Neuronal stem cell (in vitro differentiated cells): ENCODE results near the gene PDZRN3.

ENCODE experiments used
- DNase-seq: peaks from one replicate; pipeline ENCODE4 v3.0.0-alpha.2; 2013; ENCODE audit warnings: low spot score
- H2AFZ ChIP-seq: one replicate; pipeline ENCODE4 v1.6.1; 2013; ENCODE audit warnings: mild to moderate bottlenecking, low read length, inconsistent platforms
- H2AK5ac ChIP-seq: 2 replicates; pipeline ENCODE4 v1.6.1; 2013; ENCODE audit warnings: low read depth, mild to moderate bottlenecking, inconsistent platforms, low read length, moderate library complexity, mixed read lengths
- H2BK120ac ChIP-seq: 2 replicates; pipeline ENCODE4 v1.6.1; 2013; ENCODE audit warnings: low read depth, mild to moderate bottlenecking, inconsistent platforms, low read length, moderate library complexity, mixed read lengths
- H2BK12ac ChIP-seq: one replicate; pipeline ENCODE4 v1.6.1; 2013; ENCODE audit warnings: low read length, inconsistent platforms
- H2BK15ac ChIP-seq: 2 replicates; pipeline ENCODE4 v1.6.1; 2013; ENCODE audit warnings: mild to moderate bottlenecking, low read length, inconsistent platforms, mixed read lengths
- H2BK5ac ChIP-seq: one replicate; pipeline ENCODE4 v1.6.1; 2013; ENCODE audit warnings: inconsistent platforms, mild to moderate bottlenecking, low read length, moderate library complexity
- H3K14ac ChIP-seq: one replicate; pipeline ENCODE4 v1.6.1; 2013; ENCODE audit warnings: low read length, inconsistent platforms
- H3K18ac ChIP-seq: 2 replicates; pipeline ENCODE4 v1.6.1; 2013; ENCODE audit warnings: low read length, inconsistent platforms
- H3K23ac ChIP-seq: 2 replicates; pipeline ENCODE4 v1.6.1; 2013; ENCODE audit warnings: low read depth, mild to moderate bottlenecking, mixed read lengths, low read length, inconsistent platforms; ENCODE audit not compliant: poor library complexity
- H3K27ac ChIP-seq: replicated peaks from 3 replicates; pipeline ENCODE4 v1.5.1; 2013; ENCODE audit warnings: low read length, inconsistent platforms
- H3K27me3 ChIP-seq, 3 experiments: 2 replicates each; pipeline ENCODE4 v1.6.1; 2013; ENCODE audit warnings: low read length in 3 of 3, mild to moderate bottlenecking in 2 of 3, inconsistent platforms in 1 of 3, low read depth in 1 of 3, mixed read lengths in 1 of 3, moderate library complexity in 1 of 3; ENCODE audit not compliant: control insufficient read depth in 3 of 3, insufficient read depth in 3 of 3
- H3K36me3 ChIP-seq, 2 donors: replicated peaks in 1 of 2; 2 replicates each; pipeline ENCODE4 v1.6.1; 2013; ENCODE audit warnings: low read length in 2 of 2; ENCODE audit not compliant: control insufficient read depth in 2 of 2, insufficient read depth in 2 of 2
- H3K4ac ChIP-seq: 2 replicates; pipeline ENCODE4 v1.6.1; 2013; ENCODE audit warnings: inconsistent platforms, mild to moderate bottlenecking, low read length, moderate library complexity
- H3K4me1 ChIP-seq, 2 donors: 1 replicate in 1 of 2; 2 replicates in 1 of 2; pipeline ENCODE4 v1.6.1; 2013; ENCODE audit warnings: low read length in 2 of 2, low read depth in 1 of 2; ENCODE audit not compliant: control insufficient read depth in 2 of 2, insufficient read depth in 1 of 2
- H3K4me2 ChIP-seq: one replicate; pipeline ENCODE4 v1.6.1; 2013; ENCODE audit warnings: mild to moderate bottlenecking, low read length, inconsistent platforms; ENCODE audit not compliant: insufficient read depth, poor library complexity, severe bottlenecking
- H3K4me3 ChIP-seq, 2 donors: 2 replicates each; pipeline ENCODE4 v1.5.1; 2013; ENCODE audit warnings: low read length in 2 of 2, mild to moderate bottlenecking in 2 of 2, inconsistent platforms in 1 of 2, moderate library complexity in 1 of 2
- H3K79me1 ChIP-seq: one replicate; pipeline ENCODE4 v1.6.1; 2013; ENCODE audit warnings: low read depth, mild to moderate bottlenecking, inconsistent platforms, low read length, moderate library complexity
- H3K9ac ChIP-seq: one replicate; pipeline ENCODE4 v1.6.1; 2013; ENCODE audit warnings: mild to moderate bottlenecking, low read depth, low read length, inconsistent platforms; ENCODE audit not compliant: poor library complexity
- H3K9me3 ChIP-seq, 2 donors: replicated peaks in 1 of 2; 2 replicates each; pipeline versions ENCODE3 to v1.6.1; 2013; ENCODE audit warnings: low read length in 2 of 2, mild to moderate bottlenecking in 2 of 2, inconsistent platforms in 1 of 2, low read depth in 1 of 2, mixed read lengths in 1 of 2, moderate library complexity in 1 of 2; ENCODE audit not compliant: control insufficient read depth in 2 of 2, insufficient read depth in 1 of 2
- H4K8ac ChIP-seq: one replicate; pipeline ENCODE4 v1.6.1; 2013; ENCODE audit warnings: low read depth, mild to moderate bottlenecking, inconsistent platforms, low read length, moderate library complexity
- H4K91ac ChIP-seq: one replicate; pipeline ENCODE4 v1.6.1; 2013; ENCODE audit warnings: low read length, low read depth, mild to moderate bottlenecking, inconsistent platforms; ENCODE audit not compliant: poor library complexity
- WGBS, 2 donors: extraction: QIAGEN DNeasy Blood & Tissue Kit; methylation state at CpG; one replicate each; pipeline ENCODE4 v1.1.7; 2013; ENCODE audit warnings: missing lambda C conversion rate in 2 of 2, mixed read lengths in 1 of 2; ENCODE audit not compliant: insufficient read length in 2 of 2, insufficient replicate concordance in 1 of 2; ENCODE audit errors: extremely low coverage in 2 of 2; 5-methylcytosine and 5-hydroxymethylcytosine counted together

PDZRN3 gene

DNA sequence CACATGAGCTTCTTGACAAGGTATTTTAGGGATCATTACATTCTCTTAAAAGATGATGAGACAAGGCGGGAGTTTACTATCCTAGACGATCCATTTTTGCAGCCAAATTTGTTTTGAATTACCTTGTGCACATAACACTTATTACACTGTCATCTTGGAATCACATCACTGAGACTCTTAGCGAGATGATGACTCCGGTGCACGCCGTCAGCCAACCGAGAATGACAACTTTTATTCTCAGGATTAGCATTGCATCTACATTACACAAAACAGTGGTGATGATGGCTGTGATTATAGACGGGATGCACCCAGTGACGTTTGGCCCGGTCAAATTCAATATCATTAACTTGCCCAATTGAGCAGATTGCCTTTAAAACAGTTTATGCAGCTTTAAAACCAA is 216.1 kb downstream of the PDZRN3 start:
- Histone ChIP-seq H4K8ac (no peak overlapping the region), H3K9me3 (no peaks in the 10 kb centered on the region), H3K4me1 (peaks cover 3 to 10% of the 10 kb centered on the region in 2 donors), H3K4me2 (no peak overlapping the region), H3K4me3 (no peak overlapping the region), H2AFZ (no peak overlapping the region), H3K4ac (no peak overlapping the region), H2BK120ac (no peak overlapping the region), H3K18ac (no peak overlapping the region), H2BK5ac (no peak overlapping the region), H3K9ac (no peak overlapping the region), H2BK15ac (no peak overlapping the region), H3K14ac (no peak overlapping the region), H3K27ac (no peak overlapping the region), H2AK5ac (no peak overlapping the region), H3K23ac (no peak overlapping the region), H3K27me3 (no peaks in the 10 kb centered on the region), H3K79me1 (peaks cover 2% of the 10 kb centered on the region), H4K91ac (no peak overlapping the region), H3K36me3 (peaks cover 0 to 5% of the 10 kb centered on the region in 2 donors), H2BK12ac (no peak overlapping the region)
- WGBS, 2 donors: no CpG with 5 or more reads among the region's 10 CpGs
- DNase-seq: no peak

DNA sequence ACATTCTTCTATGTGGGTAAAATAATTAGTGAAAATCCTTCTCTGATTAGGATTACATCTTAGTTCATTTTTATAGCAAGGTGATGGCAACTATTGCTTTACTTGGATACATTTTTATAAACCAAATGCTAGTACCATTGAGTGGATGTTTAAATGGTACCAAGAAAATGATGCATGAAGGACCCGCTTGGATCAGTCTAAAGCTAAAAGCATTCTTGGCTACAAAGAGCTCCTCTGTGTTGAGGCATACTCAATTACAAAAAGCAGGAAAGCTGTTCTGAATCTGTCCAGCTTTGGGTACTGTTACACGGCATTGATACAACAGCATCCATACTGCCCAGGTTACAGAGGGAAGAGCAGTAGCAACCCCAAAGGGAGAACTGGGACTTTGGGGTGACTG is 217.2 kb downstream of the PDZRN3 start:
- Histone ChIP-seq H4K8ac (no peak overlapping the region), H3K79me1 (no peaks in the 10 kb centered on the region), H3K4me3 (no peak overlapping the region), H2BK120ac (no peak overlapping the region), H3K14ac (no peak overlapping the region), H2BK15ac (no peak overlapping the region), H3K9ac (no peak overlapping the region), H3K9me3 (no peaks in the 10 kb centered on the region), H3K23ac (no peak overlapping the region), H2AK5ac (no peak overlapping the region), H3K27ac (no peak overlapping the region), H3K4ac (no peak overlapping the region), H3K36me3 (peaks cover 0 to 14% of the 10 kb centered on the region in 2 donors), H3K27me3 (no peaks in the 10 kb centered on the region), H3K4me2 (no peak overlapping the region), H2BK12ac (no peak overlapping the region), H2BK5ac (no peak overlapping the region), H3K4me1 (peaks cover 3 to 10% of the 10 kb centered on the region in 2 donors), H3K18ac (peak overlapping the region; percentile 3), H4K91ac (no peak overlapping the region), H2AFZ (no peak overlapping the region)
- DNase-seq: no peak
- WGBS, 2 donors: no CpG with 5 or more reads among the region's 2 CpGs

DNA sequence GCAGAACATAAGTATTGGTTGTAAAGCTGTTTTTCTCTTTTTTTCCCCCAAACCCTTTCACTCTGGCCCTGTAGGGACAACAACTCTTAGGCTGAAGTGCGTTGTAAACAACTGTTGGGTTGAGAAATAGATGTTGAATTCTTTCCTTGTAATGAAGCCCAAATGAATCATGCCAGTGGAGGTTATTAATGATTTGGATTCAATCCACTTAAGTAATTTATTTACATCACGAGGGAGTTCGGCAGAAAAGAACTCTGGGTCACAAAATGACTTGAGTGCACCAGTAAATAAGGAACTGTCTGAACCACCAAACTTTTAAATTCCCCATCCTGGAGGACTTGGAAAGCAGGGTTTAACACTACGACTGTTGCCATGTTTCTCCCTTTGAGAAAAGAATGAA is 218.9 kb downstream of the PDZRN3 start:
- H3K18ac ChIP-seq: no peak overlapping the region
- no peak overlapping the region for H3K9ac ChIP-seq
- H3K4me3 ChIP-seq: no peak overlapping the region
- H3K14ac ChIP-seq: no peak overlapping the region
- no peaks in the 10 kb centered on the region for H3K9me3 ChIP-seq
- H3K4ac ChIP-seq: no peak overlapping the region
- no peak overlapping the region for H4K91ac ChIP-seq
- no peaks in the 10 kb centered on the region for H3K79me1 ChIP-seq
- H2AK5ac ChIP-seq: no peak overlapping the region
- H2BK12ac ChIP-seq: no peak overlapping the region
- H3K4me1 ChIP-seq: peaks cover 3 to 12% of the 10 kb centered on the region in 2 donors
- no peak for DNase-seq
- H2BK5ac ChIP-seq: no peak overlapping the region
- peaks cover 0 to 31% of the 10 kb centered on the region in 2 donors for H3K36me3 ChIP-seq
- H3K23ac ChIP-seq: no peak overlapping the region
- H4K8ac ChIP-seq: no peak overlapping the region
- no CpG with 5 or more reads among the region's 4 CpGs for WGBS, 2 donors
- no peak overlapping the region for H2AFZ ChIP-seq
- no peak overlapping the region for H2BK15ac ChIP-seq
- no peak overlapping the region for H3K27ac ChIP-seq
- no peak overlapping the region for H3K4me2 ChIP-seq
- H2BK120ac ChIP-seq: no peak overlapping the region
- no peaks in the 10 kb centered on the region for H3K27me3 ChIP-seq

DNA sequence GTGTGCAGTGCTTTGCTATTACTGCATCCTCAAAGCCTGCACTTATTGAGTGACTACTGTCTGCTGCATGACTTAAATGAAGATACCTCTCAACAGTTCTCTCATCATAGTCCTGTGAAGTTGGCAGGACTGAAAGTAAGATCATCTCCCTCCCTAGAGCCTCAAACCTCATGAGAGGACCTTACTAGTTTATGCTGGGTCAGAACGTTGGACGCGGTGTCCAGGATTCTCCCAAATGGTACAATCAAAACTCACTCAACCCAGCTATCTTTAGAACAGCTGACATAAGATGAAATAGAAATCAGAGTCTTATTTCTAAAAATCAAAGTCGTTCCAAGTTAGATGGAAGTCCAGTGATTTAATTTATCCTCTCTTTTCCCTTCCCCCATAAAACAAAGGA is 219.7 kb downstream of the PDZRN3 start:
- no peak overlapping the region for H3K4ac ChIP-seq
- no peak overlapping the region for H2BK5ac ChIP-seq
- H3K36me3 ChIP-seq: peaks cover 0 to 39% of the 10 kb centered on the region in 2 donors
- no peak overlapping the region for H3K4me2 ChIP-seq
- H3K4me3 ChIP-seq: no peak overlapping the region
- H4K8ac ChIP-seq: no peak overlapping the region
- peak overlapping the region; percentile 8 for H3K18ac ChIP-seq
- H2BK15ac ChIP-seq: no peak overlapping the region
- H3K23ac ChIP-seq: no peak overlapping the region
- H2AK5ac ChIP-seq: no peak overlapping the region
- H3K27ac ChIP-seq: no peak overlapping the region
- H2BK120ac ChIP-seq: no peak overlapping the region
- H3K14ac ChIP-seq: no peak overlapping the region
- H2AFZ ChIP-seq: no peak overlapping the region
- no peak for DNase-seq
- H3K4me1 ChIP-seq: peaks cover 3 to 13% of the 10 kb centered on the region in 2 donors
- no CpG with 5 or more reads among the region's 4 CpGs for WGBS, 2 donors
- H3K9ac ChIP-seq: no peak overlapping the region
- H2BK12ac ChIP-seq: no peak overlapping the region
- H4K91ac ChIP-seq: no peak overlapping the region
- H3K79me1 ChIP-seq: no peaks in the 10 kb centered on the region
- H3K9me3 ChIP-seq: no peaks in the 10 kb centered on the region
- H3K27me3 ChIP-seq: no peaks in the 10 kb centered on the region
